WTC11 (cell line): Measurements from ENCODE around the gene PHACTR2.

Source experiments
- ATF1 ChIP-seq: sonication (generic); formaldehyde crosslinking; IDR thresholded peaks from 2 replicates; pipeline ENCODE4 v1.8.1; 2023; ENCODE audit warnings: mild to moderate bottlenecking, moderate library complexity, missing genetic modification reagents
- CTCF ChIP-seq: fragments of 200-600 bp; IDR thresholded peaks from 2 replicates; pipeline ENCODE4 v1.8.0; 2022; ENCODE audit warnings: antibody characterized with exemption
- NFE2L1 ChIP-seq: sonication (generic); formaldehyde crosslinking; IDR thresholded peaks from 2 replicates; pipeline ENCODE4 v1.8.1; 2023; ENCODE audit warnings: missing genetic modification reagents
- TEAD1 ChIP-seq: sonication (generic); formaldehyde crosslinking; IDR thresholded peaks from 2 replicates; pipeline ENCODE4 v1.8.0; 2022; ENCODE audit warnings: mild to moderate bottlenecking, missing genetic modification reagents
- ZBTB21 ChIP-seq: sonication (generic); formaldehyde crosslinking; IDR thresholded peaks from 2 replicates; pipeline ENCODE4 v1.8.1; 2023; ENCODE audit warnings: mild to moderate bottlenecking, missing genetic modification reagents, borderline replicate concordance
- TF ChIP-seq, protein P1 (sequence below): sonication (generic); formaldehyde crosslinking; IDR thresholded peaks from 2 replicates; pipeline ENCODE4 v1.8.1; 2023; ENCODE audit warnings: mild to moderate bottlenecking, missing genetic modification reagents
- TF ChIP-seq, protein P2 (sequence below): sonication (generic); formaldehyde crosslinking; IDR thresholded peaks from 2 replicates; pipeline ENCODE4 v1.8.1; 2022; ENCODE audit warnings: mild to moderate bottlenecking, missing genetic modification reagents, moderate library complexity, borderline replicate concordance
- TF ChIP-seq, protein P3 (sequence below): sonication (generic); formaldehyde crosslinking; IDR thresholded peaks from 2 replicates; pipeline ENCODE4 v1.8.0; 2022; ENCODE audit warnings: mild to moderate bottlenecking, missing genetic modification reagents

- TF ChIP-seq CTCF = no peak
- no peak for TF ChIP-seq ATF1 (CRISPR knock-in tag)
- no peak for TF ChIP-seq TEAD1 (CRISPR knock-in tag)
- TF ChIP-seq, protein P1, sequence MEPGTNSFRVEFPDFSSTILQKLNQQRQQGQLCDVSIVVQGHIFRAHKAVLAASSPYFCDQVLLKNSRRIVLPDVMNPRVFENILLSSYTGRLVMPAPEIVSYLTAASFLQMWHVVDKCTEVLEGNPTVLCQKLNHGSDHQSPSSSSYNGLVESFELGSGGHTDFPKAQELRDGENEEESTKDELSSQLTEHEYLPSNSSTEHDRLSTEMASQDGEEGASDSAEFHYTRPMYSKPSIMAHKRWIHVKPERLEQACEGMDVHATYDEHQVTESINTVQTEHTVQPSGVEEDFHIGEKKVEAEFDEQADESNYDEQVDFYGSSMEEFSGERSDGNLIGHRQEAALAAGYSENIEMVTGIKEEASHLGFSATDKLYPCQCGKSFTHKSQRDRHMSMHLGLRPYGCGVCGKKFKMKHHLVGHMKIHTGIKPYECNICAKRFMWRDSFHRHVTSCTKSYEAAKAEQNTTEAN (CRISPR knock-in tag) = no peak
- TF ChIP-seq NFE2L1 (CRISPR knock-in tag) = no peak
- TF ChIP-seq ZBTB21 = no peak
- TF ChIP-seq, protein P2, sequence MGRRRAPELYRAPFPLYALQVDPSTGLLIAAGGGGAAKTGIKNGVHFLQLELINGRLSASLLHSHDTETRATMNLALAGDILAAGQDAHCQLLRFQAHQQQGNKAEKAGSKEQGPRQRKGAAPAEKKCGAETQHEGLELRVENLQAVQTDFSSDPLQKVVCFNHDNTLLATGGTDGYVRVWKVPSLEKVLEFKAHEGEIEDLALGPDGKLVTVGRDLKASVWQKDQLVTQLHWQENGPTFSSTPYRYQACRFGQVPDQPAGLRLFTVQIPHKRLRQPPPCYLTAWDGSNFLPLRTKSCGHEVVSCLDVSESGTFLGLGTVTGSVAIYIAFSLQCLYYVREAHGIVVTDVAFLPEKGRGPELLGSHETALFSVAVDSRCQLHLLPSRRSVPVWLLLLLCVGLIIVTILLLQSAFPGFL (CRISPR knock-in tag) = no peak
- TF ChIP-seq, protein P3, sequence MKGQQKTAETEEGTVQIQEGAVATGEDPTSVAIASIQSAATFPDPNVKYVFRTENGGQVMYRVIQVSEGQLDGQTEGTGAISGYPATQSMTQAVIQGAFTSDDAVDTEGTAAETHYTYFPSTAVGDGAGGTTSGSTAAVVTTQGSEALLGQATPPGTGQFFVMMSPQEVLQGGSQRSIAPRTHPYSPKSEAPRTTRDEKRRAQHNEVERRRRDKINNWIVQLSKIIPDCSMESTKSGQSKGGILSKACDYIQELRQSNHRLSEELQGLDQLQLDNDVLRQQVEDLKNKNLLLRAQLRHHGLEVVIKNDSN = no peak
These were observed 182.3 kb downstream of the PHACTR2 start for GRCh38 chr6:143859891-143860660.
